NCI-H1694 (cell line): ENCODE measurements around the gene UMPS.

ENCODE experiments used
- DNase-seq: peaks from one replicate; lab custom pipeline; 2025; lab: John Stamatoyannopoulos, UW

Gene UMPS

DNA sequence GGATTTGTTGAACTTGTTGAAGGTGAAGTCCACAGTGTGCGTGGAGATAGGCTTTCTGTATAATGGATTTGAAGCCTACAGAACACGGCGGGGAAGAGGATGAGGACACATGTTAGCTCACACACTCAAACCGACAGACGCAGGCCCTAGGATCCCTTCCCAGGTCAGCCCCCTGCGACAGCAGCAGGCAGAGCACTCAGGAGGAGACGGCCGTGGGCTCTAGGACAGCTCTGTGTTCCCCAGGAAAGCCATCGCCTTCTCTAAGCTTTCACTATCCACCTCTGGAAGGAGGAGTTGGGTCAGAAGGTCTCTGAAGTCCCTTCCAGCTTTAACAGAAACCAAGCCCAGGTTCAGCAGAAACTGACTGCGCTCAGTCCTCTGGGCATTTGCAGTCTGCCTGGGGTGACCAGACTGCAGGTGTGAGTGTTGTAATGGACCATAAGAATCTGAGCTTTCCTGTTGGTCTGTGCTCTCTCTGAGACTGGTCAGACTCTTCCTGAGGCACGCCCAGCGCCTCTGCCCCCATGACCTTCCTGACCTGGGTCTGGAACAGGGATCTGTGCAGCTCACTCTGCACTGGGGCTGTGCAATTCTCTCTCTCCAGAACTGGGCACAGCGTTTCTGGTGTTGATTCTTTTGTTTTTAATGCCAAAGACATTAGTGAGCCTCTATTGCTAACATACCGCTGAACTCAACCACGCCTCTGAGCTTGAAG, 33.5 kb downstream of the UMPS start:
- no peak for DNase-seq

- DNase-seq, result no peak
Observed at GRCh38 chr3:124764746-124765145, 34.5 kb downstream of the UMPS start.

- DNase-seq, result no peak
Observed at GRCh38 chr3:124765197-124765840, 35.1 kb downstream of the UMPS start.

DNA sequence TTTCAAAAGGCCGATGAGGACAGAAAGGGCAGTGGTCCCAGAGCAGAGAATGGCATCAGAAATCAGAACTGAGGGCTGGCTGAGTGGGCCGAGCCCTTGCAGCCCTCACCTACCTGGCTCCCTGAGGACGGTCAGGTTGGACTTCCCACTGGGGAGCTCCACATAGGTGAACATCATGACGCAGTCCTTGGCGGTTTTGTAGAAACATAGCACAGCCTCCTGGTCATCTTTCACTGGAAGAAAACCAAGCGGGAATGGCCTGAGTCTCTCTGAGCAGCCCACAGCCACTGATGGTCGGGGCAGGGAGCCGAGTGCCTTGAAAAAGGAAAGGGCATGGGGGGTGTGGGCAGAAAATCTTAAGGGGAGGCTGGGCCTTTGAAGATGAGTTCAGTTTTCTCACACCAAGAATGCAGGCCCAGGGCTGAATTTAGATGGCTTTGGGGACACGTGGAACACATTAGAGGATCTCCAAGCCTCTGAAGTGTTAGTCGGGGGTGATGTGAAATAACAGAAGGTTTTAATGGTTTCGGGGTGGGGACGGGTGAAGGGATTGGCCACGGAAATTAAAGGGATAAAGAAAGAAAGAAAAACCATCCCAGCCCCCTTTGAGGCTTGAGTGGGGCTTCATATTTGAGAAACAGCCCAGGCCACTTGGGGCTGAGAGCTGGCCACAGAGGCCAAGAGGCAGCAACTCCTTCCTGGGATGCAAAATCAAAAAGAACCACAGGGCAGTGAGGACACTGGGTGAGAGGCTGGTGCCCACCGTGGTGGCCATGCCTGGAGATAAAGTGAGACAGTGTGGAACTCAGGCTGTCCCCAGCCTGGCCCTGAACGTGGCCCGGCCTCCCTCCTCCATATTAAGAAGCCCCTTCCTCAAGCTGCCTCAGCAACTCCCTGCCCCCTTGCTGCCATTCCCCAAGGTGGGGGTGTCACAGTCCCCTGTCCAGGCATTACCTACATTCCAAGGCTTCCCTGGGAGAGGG, 36.2 kb downstream of the UMPS start:
- DNase-seq, result no peak

GRCh38 chr3:124767264-124767663, 37.0 kb downstream of the UMPS start:
- no peak for DNase-seq

DNA sequence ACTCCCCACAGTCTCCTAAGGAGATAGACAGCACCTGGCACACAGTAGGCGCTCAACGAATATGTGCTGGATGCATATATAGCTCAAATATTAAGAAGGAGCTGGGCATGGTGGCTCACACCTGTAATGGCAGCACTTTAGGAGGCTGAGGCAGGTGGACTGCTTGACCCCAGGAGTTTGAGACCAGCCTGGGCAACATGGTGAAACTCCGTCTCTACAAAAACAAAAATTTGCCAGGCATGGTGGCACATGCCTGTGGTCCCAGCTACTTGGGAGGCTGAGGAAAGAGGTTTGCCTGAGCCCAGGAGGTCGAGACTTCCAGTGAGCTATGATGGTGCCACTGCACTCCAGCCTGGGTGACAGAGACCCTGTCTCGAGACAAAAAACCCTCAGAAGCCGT, 37.4 kb downstream of the UMPS start:
- DNase-seq, result no peak

DNA sequence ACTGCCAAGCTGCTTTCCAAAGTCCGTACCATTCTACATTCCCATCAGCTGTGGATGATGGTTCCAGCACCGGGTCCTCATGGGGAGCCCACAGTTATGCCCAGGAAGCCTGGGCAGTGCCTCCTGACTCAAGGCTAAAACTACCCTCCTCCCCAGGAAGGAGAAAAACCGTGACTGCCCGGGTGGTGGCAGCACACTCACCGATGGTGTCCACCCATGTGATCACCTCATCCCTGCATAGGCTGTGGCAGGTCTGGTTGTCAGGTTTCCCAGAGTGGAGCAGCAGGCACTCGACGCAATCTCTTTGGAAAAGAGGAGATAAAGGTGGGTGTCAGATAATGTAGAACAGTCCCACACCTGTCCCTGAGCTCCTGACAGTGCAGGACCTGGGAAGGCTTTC, 38.6 kb downstream of the UMPS start:
- DNase-seq, result no peak

DNA sequence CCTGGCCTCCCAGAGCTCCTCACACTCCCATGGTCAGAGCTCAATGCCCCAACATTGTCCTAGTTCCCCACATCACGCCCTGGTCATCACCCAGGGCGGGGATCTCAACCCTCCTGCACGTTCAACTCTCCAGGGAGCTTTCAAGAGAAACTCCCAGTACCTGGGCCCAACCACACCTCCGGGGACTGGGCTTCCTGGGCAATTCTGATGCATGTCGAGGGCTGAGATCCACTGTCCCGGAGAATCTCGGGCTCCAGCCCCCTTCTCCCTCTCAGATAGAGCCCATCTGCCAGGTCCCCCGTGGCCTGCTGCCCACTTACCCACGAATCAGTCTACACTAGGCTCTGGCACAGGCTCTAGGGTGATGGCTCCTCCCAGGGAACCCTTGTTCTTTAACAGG, 39.2 kb downstream of the UMPS start:
- no peak for DNase-seq

DNA sequence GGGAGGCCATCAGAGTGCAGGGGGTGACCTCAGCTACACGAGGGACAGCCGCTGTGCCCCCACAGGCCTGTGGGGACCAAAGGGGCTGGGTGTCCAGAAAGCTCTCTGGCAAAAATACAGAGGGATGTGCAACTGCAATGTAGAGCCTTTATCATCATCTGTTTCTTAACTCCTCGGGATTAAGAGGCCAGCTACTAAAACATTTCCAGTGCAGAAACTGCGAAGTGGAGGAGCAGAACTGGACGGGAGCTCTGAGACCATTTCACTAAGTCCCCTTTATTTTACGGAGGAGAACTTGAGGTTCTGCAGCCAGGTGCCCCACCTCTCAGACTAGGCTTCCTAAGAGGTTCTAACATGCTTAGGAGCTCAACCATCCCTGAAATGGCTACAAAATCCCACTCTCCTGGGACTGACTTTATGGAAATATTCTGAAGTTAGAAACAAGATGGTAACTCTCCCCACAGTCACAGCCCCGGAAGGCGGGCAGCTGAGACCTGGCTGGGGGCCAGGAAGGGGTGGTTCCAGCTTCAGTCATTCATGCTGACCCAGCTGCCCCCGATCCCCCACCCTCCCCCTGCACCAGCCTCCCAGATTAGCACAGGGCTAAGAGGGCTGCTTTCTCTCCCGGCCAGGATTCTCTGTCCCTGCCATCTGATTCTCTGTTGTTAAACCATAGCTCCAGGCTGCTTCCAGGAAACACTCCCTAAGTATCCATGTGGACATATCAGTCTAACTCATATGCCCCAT, 40.3 kb downstream of the UMPS start:
- DNase-seq, result no peak

DNA sequence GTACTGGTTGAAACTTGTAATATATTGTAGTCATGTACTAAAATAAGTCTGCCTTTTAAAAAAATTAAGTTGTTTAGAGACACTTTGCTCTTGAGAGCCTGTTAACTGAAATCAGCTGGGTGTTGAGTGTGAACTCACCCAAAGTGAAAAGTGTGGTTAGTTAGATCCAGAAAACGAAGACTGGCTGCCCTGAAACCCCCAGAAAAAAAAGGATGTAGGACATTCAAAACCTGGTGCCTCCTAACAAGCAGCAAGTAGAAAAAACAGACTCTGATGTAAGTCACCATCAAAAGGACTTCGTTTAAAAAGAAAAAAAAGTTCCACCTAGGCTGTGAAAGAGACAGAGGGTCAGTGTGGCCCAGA, 40.8 kb downstream of the UMPS start:
- DNase-seq, result no peak

DNA sequence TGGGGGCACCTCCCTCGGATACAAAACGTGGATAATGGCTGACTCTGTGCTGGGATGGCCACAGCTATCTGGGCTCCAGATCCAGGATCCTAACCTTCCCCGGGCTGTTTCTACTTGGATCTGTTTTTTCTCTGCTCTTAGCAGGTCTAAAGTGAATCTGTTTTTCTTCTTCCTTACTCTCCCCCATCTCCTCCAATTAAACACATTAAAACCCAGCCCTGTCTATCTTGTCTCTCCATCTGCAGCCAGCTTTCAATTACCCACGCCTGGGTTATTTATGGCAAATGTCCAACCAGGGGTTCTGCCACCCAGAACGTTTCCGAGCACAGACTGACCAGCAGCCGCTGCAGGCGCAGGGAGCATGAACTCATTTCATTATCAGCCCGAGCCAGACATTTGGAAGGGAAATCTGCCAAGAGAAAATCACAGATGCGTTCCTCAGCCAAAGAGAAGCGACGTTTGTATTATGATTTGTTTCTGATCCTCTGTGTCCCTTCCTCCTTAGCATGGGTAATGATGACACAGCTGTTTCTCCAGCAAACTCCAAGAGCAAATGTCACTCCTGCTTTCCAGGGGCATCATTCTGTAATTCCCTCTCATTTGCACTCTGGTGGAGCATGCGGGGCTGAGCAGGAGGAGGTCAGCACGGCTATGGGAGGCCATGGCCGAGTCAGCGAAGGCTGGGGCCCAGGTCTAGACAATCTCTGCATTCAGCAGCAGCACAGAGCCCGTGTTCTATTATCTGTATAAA, 42.0 kb downstream of the UMPS start:
- DNase-seq, result peak; percentile 83

GRCh38 chr3:124773351-124774326, 43.4 kb downstream of the UMPS start:
- DNase-seq, result peak; percentile 37

DNA sequence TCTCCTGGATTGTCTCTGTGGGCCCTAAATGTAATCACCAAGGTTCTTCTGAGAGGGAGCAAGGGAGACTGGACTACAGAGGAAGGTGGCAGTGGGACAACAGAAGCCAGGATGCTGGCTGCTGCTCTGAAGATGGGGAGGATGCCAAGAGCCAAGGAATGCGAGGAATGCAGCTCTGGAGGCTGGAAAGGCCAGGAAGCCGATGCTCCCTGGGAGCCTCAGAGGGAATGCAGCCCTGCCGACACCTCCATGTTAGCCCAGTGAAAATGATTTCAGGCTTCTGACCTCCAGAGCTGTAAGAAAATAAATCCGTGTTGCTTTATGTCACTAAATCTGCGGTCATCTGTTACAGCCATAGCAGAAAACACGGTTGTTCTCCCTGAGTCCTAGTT, 44.1 kb downstream of the UMPS start:
- no peak for DNase-seq

- DNase-seq, result no peak
Observed at GRCh38 chr3:124774841-124775402, 44.7 kb downstream of the UMPS start.

- peak; percentile 28 for DNase-seq
Observed at GRCh38 chr3:124775877-124776276, 45.6 kb downstream of the UMPS start.

DNA sequence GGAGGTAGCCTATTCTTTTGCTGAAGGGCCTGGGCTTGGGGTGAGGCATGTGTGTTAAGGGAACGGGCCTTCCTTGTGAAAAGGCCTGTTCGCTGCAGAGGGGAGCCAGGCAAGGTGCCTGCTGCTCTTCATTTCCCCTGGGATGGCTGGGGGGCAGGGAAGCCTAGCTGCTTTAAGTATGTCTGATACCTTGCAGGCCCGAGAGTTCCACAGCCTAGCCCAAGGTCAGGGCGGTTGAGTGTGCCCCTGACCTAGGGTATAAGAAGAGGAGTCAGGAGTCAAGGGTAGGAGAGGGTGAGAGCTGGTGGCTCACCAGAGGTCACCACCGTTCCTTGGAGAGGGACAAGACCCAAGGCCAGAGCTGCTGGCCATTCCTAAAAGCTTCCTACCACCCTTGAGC, 46.6 kb downstream of the UMPS start:
- no peak for DNase-seq

- no peak for DNase-seq
Observed at GRCh38 chr3:124777762-124778470, 47.7 kb downstream of the UMPS start.

DNA sequence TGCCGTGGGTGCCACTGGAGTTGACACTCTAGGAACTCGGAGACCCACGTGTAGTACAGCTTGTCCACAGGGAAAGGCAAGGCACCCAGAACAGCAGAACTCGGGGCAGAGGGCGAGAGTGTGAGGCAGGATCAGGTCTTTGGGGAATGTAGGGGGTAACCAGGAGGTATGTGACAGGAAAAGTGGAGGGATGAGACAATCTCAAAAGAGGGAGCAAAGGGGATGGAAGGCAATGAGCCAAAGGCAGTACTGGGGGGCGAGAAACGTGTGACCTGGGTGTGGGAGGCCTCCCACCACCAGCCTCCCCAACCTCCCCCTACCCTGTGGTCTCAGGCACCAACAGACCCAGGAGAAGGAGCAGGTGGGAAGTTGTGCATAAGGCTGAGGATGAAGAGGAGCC, 48.9 kb downstream of the UMPS start:
- DNase-seq, result no peak

DNA sequence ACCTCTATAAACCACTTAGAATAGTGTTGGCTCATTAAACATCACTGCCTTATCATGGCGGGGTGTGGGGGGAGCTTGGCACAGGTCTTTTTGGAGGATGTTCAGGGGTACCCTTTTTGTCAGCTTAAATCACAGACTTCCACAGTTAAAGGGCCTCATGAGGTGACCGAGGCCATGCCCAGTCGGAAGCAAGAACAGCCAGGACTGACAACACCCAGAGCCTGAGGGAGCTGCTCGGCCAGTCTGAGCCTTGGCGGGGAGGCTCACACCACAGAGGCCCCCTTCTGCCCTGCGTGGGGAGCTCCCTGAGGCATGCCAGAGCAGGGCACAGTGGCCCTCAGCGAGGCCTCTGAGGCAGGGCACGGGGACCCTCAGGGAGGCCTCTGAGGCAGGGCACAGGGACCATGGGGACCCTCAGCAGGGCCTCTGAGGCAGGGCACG, 49.5 kb downstream of the UMPS start:
- no peak for DNase-seq
